ENCODE data around the gene DGKZ. TPM values are rescaled to one million over a fixed set of nuclear protein-coding genes. Genes with fewer than 3 reads are reported as not detected.

DGKZ gene
- total RNA-seq, 1 experiment from 2014 or later = 68.9 TPM

- no peak overlapping the region for H3K23ac ChIP-seq (ENCODE audit: insufficient read length, low read depth, low read length)
- H4K8ac ChIP-seq (replicated peaks; ENCODE audit: insufficient read length, low read depth, low read length) = no peak overlapping the region
- no peak overlapping the region for H3K56ac ChIP-seq (ENCODE audit: insufficient read length, low read depth, low read length)
- H3K4ac ChIP-seq (ENCODE audit: low read depth, low read length) = no peak overlapping the region
- no peak overlapping the region for H2BK5ac ChIP-seq (ENCODE audit: insufficient read length, low read length)
- H3K27ac ChIP-seq (ENCODE audit: insufficient read length, low read depth, low read length) = no peak overlapping the region
- H3K79me2 ChIP-seq (ENCODE audit: insufficient read depth, low read length) = no peaks in the 10 kb centered on the region; the same call in 1 of the 2 replicates
- no peak overlapping the region for H3K9ac ChIP-seq (ENCODE audit: extremely low read depth, insufficient read length, low read length)
- no peak overlapping the region for H2BK20ac ChIP-seq (ENCODE audit: low read depth, low read length, poor library complexity, severe bottlenecking)
- H3K4me3 Mint-ChIP-seq = no peak overlapping the region
- H3K4me1 ChIP-seq (ENCODE audit: insufficient read depth, low read length) = peaks cover 3% of the 10 kb centered on the region; the same call in 1 of the 2 replicates
- H3K14ac ChIP-seq (ENCODE audit: insufficient read depth, low read length) = no peak overlapping the region; the same call in 1 of the 2 replicates
- no peak overlapping the region for H2BK12ac ChIP-seq (ENCODE audit: insufficient read length, low read depth, low read length)
- DNase-seq = no peak
- no peaks in the 10 kb centered on the region for H3K23me2 ChIP-seq (ENCODE audit: insufficient read length, low read depth, low read length, poor library complexity, severe bottlenecking)
- WGBS (ENCODE audit: extremely low coverage, insufficient read length, low lambda C conversion rate) = no CpG with 5 or more reads among the region's 3 CpGs
- H3K79me1 ChIP-seq (ENCODE audit: insufficient read depth, low read depth, low read length, poor library complexity, severe bottlenecking) = no peaks in the 10 kb centered on the region
- peak overlapping the region; percentile 7 to 61 (median 14); a peak in 4 of 7 replicates for H3K27ac Mint-ChIP-seq
- H4K91ac ChIP-seq (ENCODE audit: insufficient read length, low read depth, low read length) = no peak overlapping the region
- no peak overlapping the region for H2AK5ac ChIP-seq (ENCODE audit: insufficient read length, low read length)
- H3K9me3 Mint-ChIP-seq = no peaks in the 10 kb centered on the region
- H3K4me2 ChIP-seq (ENCODE audit: insufficient read depth, insufficient read length, low read length) = no peak overlapping the region
- H2AFZ ChIP-seq (ENCODE audit: low read length) = no peak overlapping the region
- no peaks in the 10 kb centered on the region for H3K27me3 Mint-ChIP-seq (ENCODE audit: low read depth)
- H2BK15ac ChIP-seq (ENCODE audit: low read depth, low read length) = no peak overlapping the region
- H4K5ac ChIP-seq (ENCODE audit: insufficient read length, low read depth, low read length) = no peak overlapping the region
- H2BK120ac ChIP-seq (ENCODE audit: low read depth, low read length, poor library complexity, severe bottlenecking) = no peak overlapping the region
- no peaks in the 10 kb centered on the region for H4K20me1 ChIP-seq (ENCODE audit: control insufficient read depth, insufficient read depth, insufficient read length)
- peaks cover 32 to 50% of the 10 kb centered on the region in 2 experiments for H3K4me1 Mint-ChIP-seq
- H3K36me3 Mint-ChIP-seq (ENCODE audit: insufficient read depth in 1 of 3, low read depth in 3 of 3) = peaks cover 7 to 12% (median 8%) of the 10 kb centered on the region in 3 experiments
- no peak overlapping the region for H3T11ph ChIP-seq (ENCODE audit: low read length)
- H3K9me3 ChIP-seq (ENCODE audit: control insufficient read depth, low read depth, low read length) = no peaks in the 10 kb centered on the region
- H3K18ac ChIP-seq (ENCODE audit: insufficient read length, low read depth, low read length) = no peak overlapping the region
- no peak for TF ChIP-seq CTCF (conservative IDR thresholded peaks at IDR 0.05)
- no peaks in the 10 kb centered on the region for H3K27me3 ChIP-seq (ENCODE audit: insufficient read depth, low read length)
Measured at GRCh38 chr11:46364791-46365190, 17.5 kb downstream of the DGKZ start.
